Measurements from ENCODE around the gene GRM4. TPM values are rescaled to one million over a fixed set of nuclear protein-coding genes. Genes with fewer than 3 reads are reported as not detected.

The GRM4 gene
- total RNA-seq, 4 donors from 2014 or later = not detected

DNA sequence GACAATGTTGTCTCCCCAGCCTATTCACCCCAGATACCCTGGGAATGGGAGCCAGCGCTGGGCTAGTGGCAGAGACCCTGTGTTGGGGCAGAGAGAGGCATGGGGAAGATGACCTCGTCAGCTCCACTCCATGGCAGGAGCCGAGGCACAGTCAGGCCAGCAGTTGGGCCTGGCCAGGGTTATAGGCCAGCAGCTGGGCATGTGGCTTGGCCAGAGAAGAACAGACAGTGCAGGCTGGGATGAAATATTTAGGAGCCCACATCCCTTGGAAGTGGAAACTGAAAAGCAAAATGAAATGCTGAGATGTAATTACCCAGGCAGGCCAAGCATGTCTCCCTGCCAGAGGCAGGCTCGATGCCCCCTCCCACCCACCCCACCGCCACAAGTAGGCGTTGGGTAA is 70.0 kb downstream of the GRM4 start:
- Histone ChIP-seq H3K4me3 (no peak overlapping the region), H3K27ac (no peak overlapping the region), H3K36me3 (no peaks in the 10 kb centered on the region), H3K4me1 (no peaks in the 10 kb centered on the region), H3K9me3 (no peaks in the 10 kb centered on the region), H3K27me3 (no peaks in the 10 kb centered on the region)
- no peak for TF ChIP-seq POLR2A (IDR thresholded peaks at IDR 0.05)
- TF ChIP-seq, protein P1, sequence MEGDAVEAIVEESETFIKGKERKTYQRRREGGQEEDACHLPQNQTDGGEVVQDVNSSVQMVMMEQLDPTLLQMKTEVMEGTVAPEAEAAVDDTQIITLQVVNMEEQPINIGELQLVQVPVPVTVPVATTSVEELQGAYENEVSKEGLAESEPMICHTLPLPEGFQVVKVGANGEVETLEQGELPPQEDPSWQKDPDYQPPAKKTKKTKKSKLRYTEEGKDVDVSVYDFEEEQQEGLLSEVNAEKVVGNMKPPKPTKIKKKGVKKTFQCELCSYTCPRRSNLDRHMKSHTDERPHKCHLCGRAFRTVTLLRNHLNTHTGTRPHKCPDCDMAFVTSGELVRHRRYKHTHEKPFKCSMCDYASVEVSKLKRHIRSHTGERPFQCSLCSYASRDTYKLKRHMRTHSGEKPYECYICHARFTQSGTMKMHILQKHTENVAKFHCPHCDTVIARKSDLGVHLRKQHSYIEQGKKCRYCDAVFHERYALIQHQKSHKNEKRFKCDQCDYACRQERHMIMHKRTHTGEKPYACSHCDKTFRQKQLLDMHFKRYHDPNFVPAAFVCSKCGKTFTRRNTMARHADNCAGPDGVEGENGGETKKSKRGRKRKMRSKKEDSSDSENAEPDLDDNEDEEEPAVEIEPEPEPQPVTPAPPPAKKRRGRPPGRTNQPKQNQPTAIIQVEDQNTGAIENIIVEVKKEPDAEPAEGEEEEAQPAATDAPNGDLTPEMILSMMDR (IDR thresholded peaks at IDR 0.05) = no peak
- no peak for DNase-seq

DNA sequence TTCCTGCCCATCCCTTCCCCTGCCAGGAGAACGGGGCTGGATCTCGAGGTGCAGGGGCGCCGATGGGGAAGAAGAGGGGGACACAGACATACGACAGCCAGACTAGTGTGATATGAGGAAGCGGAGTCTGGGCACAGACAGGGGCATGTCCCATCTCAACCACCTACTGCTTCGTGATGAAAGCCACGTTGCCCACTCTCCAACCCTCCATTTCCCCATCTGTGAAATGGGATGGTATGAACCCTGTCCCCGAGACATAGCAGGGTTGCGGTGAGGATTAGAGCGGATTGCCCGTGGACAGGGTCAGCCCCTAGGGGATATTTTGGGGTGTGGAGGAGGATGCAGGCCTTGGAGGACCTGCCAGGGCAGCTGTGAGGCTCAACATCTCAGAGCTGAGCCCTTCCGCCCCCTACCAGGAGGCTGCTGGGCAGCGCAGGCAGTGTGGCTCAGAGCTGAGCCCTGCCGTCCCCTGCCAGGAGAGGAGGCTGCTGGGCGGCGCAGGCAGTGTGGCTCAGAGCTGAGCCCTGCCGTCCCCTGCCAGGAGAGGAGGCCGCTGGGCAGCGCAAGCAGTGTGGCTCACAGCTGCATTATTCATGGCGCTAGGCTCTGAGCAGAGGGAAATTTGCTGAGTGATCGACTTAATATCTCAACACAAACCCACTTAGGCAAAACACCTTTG is 71.7 kb downstream of the GRM4 start:
- Histone ChIP-seq H3K9me3 (no peaks in the 10 kb centered on the region), H3K4me3 (no peak overlapping the region), H3K36me3 (no peaks in the 10 kb centered on the region), H3K27ac (no peak overlapping the region), H3K27me3 (no peaks in the 10 kb centered on the region), H3K4me1 (no peaks in the 10 kb centered on the region)
- no peak for DNase-seq
- TF ChIP-seq, protein P1 (IDR thresholded peaks at IDR 0.05) = no peak
- TF ChIP-seq POLR2A (IDR thresholded peaks at IDR 0.05) = no peak

DNA sequence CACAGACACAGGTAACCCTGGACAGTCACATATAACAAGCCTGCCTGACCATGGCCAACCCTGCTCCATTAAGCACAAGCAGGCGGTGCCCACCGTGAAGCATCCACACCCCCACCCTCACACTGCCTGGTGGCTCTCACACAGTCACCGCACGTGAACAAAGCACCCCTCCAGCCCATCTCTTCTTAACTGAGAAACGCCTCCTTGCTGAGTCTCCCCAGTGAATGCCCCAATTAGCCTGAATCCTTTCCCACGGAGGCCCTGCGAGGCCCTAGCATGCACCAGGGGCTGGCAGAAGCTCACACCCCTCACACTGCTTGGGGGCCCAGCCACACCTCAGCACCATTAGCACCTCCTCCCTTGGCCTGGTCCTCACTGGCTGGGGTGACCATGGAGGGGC is 72.3 kb downstream of the GRM4 start:
- Histone ChIP-seq H3K36me3 (no peaks in the 10 kb centered on the region), H3K27ac (no peak overlapping the region), H3K4me1 (no peaks in the 10 kb centered on the region), H3K4me3 (no peak overlapping the region), H3K9me3 (no peaks in the 10 kb centered on the region), H3K27me3 (no peaks in the 10 kb centered on the region)
- DNase-seq = no peak
- no peak for TF ChIP-seq POLR2A (IDR thresholded peaks at IDR 0.05)
- TF ChIP-seq, protein P1 (IDR thresholded peaks at IDR 0.05) = no peak

DNA sequence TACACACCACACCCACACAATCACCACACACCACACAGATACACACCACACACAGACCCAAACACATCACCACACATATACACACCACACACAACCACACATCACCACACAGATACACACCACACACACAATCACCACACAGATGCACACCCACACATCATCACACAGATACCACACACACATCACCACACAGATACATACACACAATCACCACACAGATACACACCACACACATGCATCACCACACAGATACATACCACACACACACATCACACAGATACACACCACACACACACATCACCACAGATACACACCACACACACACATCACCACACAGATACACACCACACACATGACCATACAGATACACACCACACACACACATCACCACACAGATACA is 73.2 kb downstream of the GRM4 start:
- Histone ChIP-seq H3K36me3 (no peaks in the 10 kb centered on the region), H3K9me3 (no peaks in the 10 kb centered on the region), H3K27ac (no peak overlapping the region), H3K4me1 (no peaks in the 10 kb centered on the region), H3K4me3 (no peak overlapping the region), H3K27me3 (no peaks in the 10 kb centered on the region)
- TF ChIP-seq, protein P1 (IDR thresholded peaks at IDR 0.05) = no peak
- no peak for TF ChIP-seq POLR2A (IDR thresholded peaks at IDR 0.05)
- DNase-seq = no peak

DNA sequence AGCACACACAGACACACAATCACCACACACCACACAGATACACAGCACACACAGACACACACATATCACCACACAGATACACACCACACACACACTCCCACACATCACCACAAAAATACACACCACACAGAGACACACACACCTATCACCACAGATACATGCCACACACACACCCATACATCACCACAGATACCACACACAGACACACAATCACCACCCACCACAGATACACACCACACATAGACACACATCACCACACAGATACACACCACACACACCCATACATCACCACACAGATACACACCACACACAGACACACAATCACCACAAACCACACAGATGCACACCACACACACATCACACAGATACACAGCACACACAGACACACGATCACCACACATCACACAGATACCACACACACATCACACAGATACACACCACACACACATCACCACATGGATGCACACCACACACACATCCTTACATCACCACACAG is 74.0 kb downstream of the GRM4 start:
- no peaks in the 10 kb centered on the region for H3K36me3 ChIP-seq
- no peaks in the 10 kb centered on the region for H3K27me3 ChIP-seq
- H3K4me1 ChIP-seq = no peaks in the 10 kb centered on the region
- H3K4me3 ChIP-seq = no peak overlapping the region
- DNase-seq = no peak
- no peaks in the 10 kb centered on the region for H3K9me3 ChIP-seq
- no peak overlapping the region for H3K27ac ChIP-seq
- no peak for TF ChIP-seq POLR2A (IDR thresholded peaks at IDR 0.05)
- TF ChIP-seq, protein P1 (IDR thresholded peaks at IDR 0.05) = no peak

All from Peyer's patch (tissue), 4 donors.